H1 (cell line): ENCODE results near the gene KMT2E. TPM values are rescaled to one million over a fixed set of nuclear protein-coding genes. Genes with fewer than 3 reads are reported as not detected.

Experiments used
- CTCF ChIA-PET: fragments of 300-600 bp; sonication (Branson Sonifier 250); formaldehyde crosslinking; loops from one replicate; lab custom pipeline; 2021; ENCODE audit not compliant: partially characterized antibody; lab: Charles Lee
- POLR2A ChIA-PET: fragments of 300-600 bp; sonication (Branson Sonifier 250); formaldehyde crosslinking; loops from one replicate; lab custom pipeline; 2021; ENCODE audit warnings: inconsistent platforms; ENCODE audit not compliant: partially characterized antibody; lab: Charles Lee
- DNase-seq, 2 experiments: peaks; one replicate each; pipeline versions ENCODE4 v3.0.0 to v3.0.0-alpha.2; 2010 to 2022; ENCODE audit warnings: low spot score in 2 of 2, low read depth in 1 of 2, mixed read lengths in 1 of 2
- FAIRE-seq: peaks from 2 replicates; lab custom pipeline; 2011; peaks lifted over from hg19 to GRCh38; lab: Jason Lieb, UNC
- H2AFZ ChIP-seq: 2 replicates; pipeline ENCODE4 v1.8.1; 2012; ENCODE audit warnings: low read length, inconsistent platforms
- H2AK5ac ChIP-seq: 2 replicates; pipeline ENCODE4 v1.6.1; 2013; ENCODE audit warnings: low read depth, low read length
- H2BK120ac ChIP-seq: replicated peaks from 2 replicates; pipeline ENCODE3; 2013; ENCODE audit warnings: low read depth, low read length, inconsistent platforms
- H2BK12ac ChIP-seq: 2 replicates; pipeline ENCODE4 v1.6.1; 2013; ENCODE audit warnings: low read depth, low read length
- H2BK15ac ChIP-seq: 2 replicates; pipeline ENCODE4 v1.6.1; 2013; ENCODE audit warnings: low read length
- H2BK20ac ChIP-seq: 2 replicates; pipeline ENCODE4 v1.6.1; 2013; ENCODE audit warnings: low read length
- H2BK5ac ChIP-seq: 2 replicates; pipeline ENCODE4 v1.6.1; 2013; ENCODE audit warnings: low read depth, low read length
- H3K14ac ChIP-seq: 2 replicates; pipeline ENCODE4 v1.6.1; 2013; ENCODE audit warnings: inconsistent platforms; ENCODE audit not compliant: insufficient read length
- H3K18ac ChIP-seq: 2 replicates; pipeline ENCODE4 v1.6.1; 2013; ENCODE audit warnings: low read length; ENCODE audit errors: extremely low read depth
- H3K23ac ChIP-seq: 2 replicates; pipeline ENCODE4 v1.6.1; 2013; ENCODE audit warnings: inconsistent platforms; ENCODE audit not compliant: insufficient read length
- H3K23me2 ChIP-seq: 2 replicates; pipeline ENCODE4 v1.6.1; 2013; ENCODE audit warnings: low read depth, low read length
- H3K27ac ChIP-seq: 2 replicates; pipeline ENCODE4 v1.6.1; 2011; ENCODE audit warnings: low read depth, low read length, inconsistent platforms
- H3K27me3 ChIP-seq, 4 experiments: replicated peaks in 1 of 4; 1 replicate in 1 of 4; 2 replicates in 3 of 4; pipeline versions ENCODE4 v1.6.1 to v1.8.1; 2011 to 2013; ENCODE audit warnings: low read length in 3 of 4, mild to moderate bottlenecking in 3 of 4, inconsistent platforms in 2 of 4, mixed read lengths in 2 of 4, moderate library complexity in 1 of 4; ENCODE audit not compliant: control insufficient read depth in 3 of 4, insufficient read depth in 3 of 4; ENCODE audit errors: extremely low read depth in 1 of 4
- H3K36me3 ChIP-seq, 4 experiments: 2 replicates each; pipeline versions ENCODE4 v1.6.1 to v1.8.1; 2011 to 2013; ENCODE audit warnings: mild to moderate bottlenecking in 4 of 4, low read length in 3 of 4, moderate library complexity in 2 of 4, control low read depth in 1 of 4, inconsistent platforms in 1 of 4; ENCODE audit not compliant: insufficient read depth in 4 of 4, control insufficient read depth in 2 of 4
- H3K4ac ChIP-seq: replicated peaks from 2 replicates; pipeline ENCODE3; 2013; ENCODE audit warnings: low read length, low read depth, mixed read lengths, inconsistent platforms; ENCODE audit not compliant: insufficient read length
- H3K4me1 ChIP-seq, 4 experiments: replicated peaks in 1 of 4; 1 replicate in 1 of 4; 2 replicates in 3 of 4; pipeline versions ENCODE4 v1.6.1 to v1.8.1; 2011 to 2013; ENCODE audit warnings: low read length in 3 of 4, inconsistent platforms in 2 of 4, mixed read lengths in 1 of 4; ENCODE audit not compliant: insufficient read depth in 4 of 4, control insufficient read depth in 3 of 4
- H3K4me2 ChIP-seq, 2 experiments: 2 replicates each; pipeline versions ENCODE4 v1.6.1 to v1.8.1; 2011 to 2013; ENCODE audit warnings: low read depth in 2 of 2, low read length in 2 of 2, control low read depth in 1 of 2, inconsistent platforms in 1 of 2, mild to moderate bottlenecking in 1 of 2; ENCODE audit not compliant: insufficient read depth in 1 of 2
- H3K4me3 ChIP-seq, 4 experiments: fragments of 200-600, 300-600 bp in 1 of 4; sonication (generic), shearing (Covaris generic), sonication (Bioruptor Twin) in 1 of 4; 2 replicates each; pipeline versions ENCODE4 v1.5.1 to v1.8.1; 2011 to 2016; ENCODE audit warnings: low read length in 4 of 4, low read depth in 3 of 4, control low read depth in 2 of 4, inconsistent platforms in 2 of 4, mild to moderate bottlenecking in 2 of 4, mixed read lengths in 1 of 4, moderate library complexity in 1 of 4; ENCODE audit not compliant: insufficient read depth in 2 of 4; ENCODE audit errors: extremely low read depth in 1 of 4
- H3K56ac ChIP-seq: replicated peaks from 2 replicates; pipeline ENCODE3; 2013; ENCODE audit warnings: low read depth, mild to moderate bottlenecking, mixed read lengths, low read length, inconsistent platforms; ENCODE audit not compliant: insufficient read length
- H3K79me1 ChIP-seq: 2 replicates; pipeline ENCODE4 v1.6.1; 2013; ENCODE audit warnings: low read depth, low read length, control low read depth
- H3K79me2 ChIP-seq, 2 experiments: 2 replicates each; pipeline versions ENCODE4 v1.6.1 to v1.8.1; 2012 to 2013; ENCODE audit warnings: low read length in 2 of 2, mild to moderate bottlenecking in 2 of 2, inconsistent platforms in 1 of 2; ENCODE audit not compliant: insufficient read depth in 2 of 2, control insufficient read depth in 1 of 2
- H3K9ac ChIP-seq, 4 experiments: replicated peaks in 1 of 4; 1 replicate in 1 of 4; 2 replicates in 3 of 4; pipeline versions ENCODE4 v1.6.1 to v1.8.1; 2011 to 2013; ENCODE audit warnings: low read depth in 3 of 4, low read length in 3 of 4, control low read depth in 2 of 4, mild to moderate bottlenecking in 2 of 4, moderate library complexity in 2 of 4, inconsistent platforms in 1 of 4; ENCODE audit errors: extremely low read depth in 1 of 4
- H3K9me3 ChIP-seq, 2 experiments: 2 replicates each; pipeline versions ENCODE4 v1.6.1 to v1.8.1; 2012 to 2013; ENCODE audit warnings: mild to moderate bottlenecking in 2 of 2, moderate library complexity in 2 of 2, control low read depth in 1 of 2, inconsistent platforms in 1 of 2, low read depth in 1 of 2, low read length in 1 of 2, mixed read lengths in 1 of 2; ENCODE audit not compliant: insufficient read depth in 2 of 2
- H4K20me1 ChIP-seq, 2 experiments: replicated peaks in 1 of 2; 2 replicates each; pipeline versions ENCODE3 to v1.8.1; 2011 to 2013; ENCODE audit warnings: inconsistent platforms in 2 of 2, low read length in 2 of 2, mild to moderate bottlenecking in 1 of 2; ENCODE audit not compliant: insufficient read depth in 2 of 2, control insufficient read depth in 1 of 2
- H4K5ac ChIP-seq: 2 replicates; pipeline ENCODE4 v1.6.1; 2013; ENCODE audit warnings: low read length, low read depth, mixed read lengths, inconsistent platforms; ENCODE audit not compliant: insufficient read length
- H4K8ac ChIP-seq: 2 replicates; pipeline ENCODE4 v1.8.0; 2013; ENCODE audit warnings: mild to moderate bottlenecking, moderate library complexity, low read length, inconsistent platforms; ENCODE audit not compliant: insufficient read depth; ENCODE audit errors: extremely low read depth
- H4K91ac ChIP-seq: replicated peaks from 2 replicates; pipeline ENCODE3; 2013; ENCODE audit warnings: low read length, mixed read lengths, inconsistent platforms; ENCODE audit not compliant: insufficient read length
- RXRA ChIP-seq: IDR thresholded peaks from 2 replicates; pipeline ENCODE4 v1.6.1; 2011; ENCODE audit warnings: low read depth, mild to moderate bottlenecking, low read length, moderate library complexity; ENCODE audit not compliant: insufficient read depth
- SP1 ChIP-seq: IDR thresholded peaks from 2 replicates; pipeline ENCODE4 v1.6.1; 2011; ENCODE audit warnings: low read depth, low read length
- WGBS, 2 experiments: shearing (Covaris generic) in 1 of 2; methylation state at CpG; one replicate each; pipeline versions ENCODE4 v1.1.6 to v1.1.7; 2013 to 2015; ENCODE audit warnings: low lambda C conversion rate in 2 of 2, mixed read lengths in 2 of 2, inconsistent platforms in 1 of 2, low coverage in 1 of 2, missing lambda C conversion rate in 1 of 2; ENCODE audit not compliant: insufficient replicate concordance in 2 of 2, insufficient coverage in 1 of 2, insufficient read length in 1 of 2; ENCODE audit errors: extremely low coverage in 1 of 2, missing lambda C conversion rate in 1 of 2; 5-methylcytosine and 5-hydroxymethylcytosine counted together
- polyA plus RNA-seq, 7 experiments: library from polyadenylated mRNA; depleted of rRNA in 3 of 7; stranded (reverse) in 5 of 7; unstranded in 2 of 7; fragments of >200 nt in 5 of 7; fragments of 200-250 nt in 2 of 7; gene quantifications; 1 replicate in 5 of 7; 2 replicates in 1 of 7; 4 replicates in 1 of 7; pipeline versions ENCODE4 v1.2.1 to v1.2.3, GENCODE V29; 2011 to 2013; ENCODE audit warnings: missing spikeins in 2 of 7, mixed read lengths in 2 of 7
- total RNA-seq: library from RNA; stranded (reverse); fragmentation: NEBNext Ultra II Directional; extraction: Animal tissue kit (Norgen Biotek cat#: 25700); gene quantifications from 2 replicates; pipeline ENCODE4 v1.2.1, GENCODE V29; 2021
- TF ChIP-seq, protein P1 (sequence below): IDR thresholded peaks from 2 replicates; pipeline ENCODE4 v1.6.1; 2011; ENCODE audit warnings: low read length, improper control_type of control experiment
- TF ChIP-seq, protein P2 (sequence below): IDR thresholded peaks from 2 replicates; pipeline ENCODE4 v1.6.1; 2011; ENCODE audit warnings: low read depth, mild to moderate bottlenecking, low read length; ENCODE audit not compliant: insufficient read depth

The KMT2E gene
- total and polyA plus RNA-seq, 2 of the 8 experiments (the other 6 are each of a cell fraction or from before 2014, with no cell fraction given), result 10.9 to 45.0 TPM

DNA sequence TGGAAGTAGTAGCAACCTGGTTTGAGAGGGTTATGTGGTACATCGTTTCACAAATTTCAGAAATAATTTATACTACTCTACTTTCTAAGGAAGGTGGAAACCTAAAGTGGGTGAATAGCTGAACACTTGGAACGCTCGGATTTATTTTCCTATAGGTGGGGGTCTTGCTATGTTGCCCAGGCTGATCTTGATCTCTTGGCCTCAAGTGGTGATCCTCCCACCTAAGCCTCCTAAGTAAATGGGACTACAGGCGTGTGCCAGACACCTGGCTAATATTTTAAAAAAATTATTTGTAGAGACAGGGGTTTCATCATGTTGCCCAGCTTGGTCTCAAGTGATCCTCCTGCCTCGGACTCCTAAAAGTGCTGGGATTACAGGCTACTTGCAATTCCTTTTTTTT is 6.7 kb upstream of the KMT2E start:
- no peak overlapping the region for H3K18ac ChIP-seq
- no peak overlapping the region for H3K9ac ChIP-seq
- no peak overlapping the region for H2BK20ac ChIP-seq
- WGBS, 2 experiments, result 82% methylated on average over 4 of the region's 5 CpGs; no CpG with 5 or more reads in 1 of the 2 experiments
- H4K8ac ChIP-seq, result no peak overlapping the region
- no peak overlapping the region for H2AK5ac ChIP-seq
- H3K9me3 ChIP-seq, result no peaks in the 10 kb centered on the region
- H3K36me3 ChIP-seq, result peaks cover 0 to 21% (median 0%) of the 10 kb centered on the region in 4 experiments; a peak in 2 of 8 replicates
- no peak overlapping the region for H3K27ac ChIP-seq
- ChIA-PET CTCF (interaction anchor here (0.7 to 5.2 kb wide), 8 partner anchors 8 to 124 kb away, joined by 3 to 27 read pairs (median 4); no protein-coding TSS in a partner anchor), POLR2A (interaction anchor here (1.0 to 8.5 kb wide), 7 partner anchors 9 to 136 kb away, joined by 3 to 63 read pairs (median 6); partner anchors contain the start of gene KMT2E)
- no peak overlapping the region for H4K91ac ChIP-seq
- H3K4me1 ChIP-seq, result peaks cover 0 to 4% (median 1%) of the 10 kb centered on the region in 4 experiments; a peak in 3 of 7 replicates
- H4K20me1 ChIP-seq, result peaks cover 18 to 32% of the 10 kb centered on the region in 2 experiments
- H3K4me3 ChIP-seq, result no peak overlapping the region
- H3K23me2 ChIP-seq, result no peaks in the 10 kb centered on the region
- no peak for TF ChIP-seq SP1
- TF ChIP-seq, protein P1, sequence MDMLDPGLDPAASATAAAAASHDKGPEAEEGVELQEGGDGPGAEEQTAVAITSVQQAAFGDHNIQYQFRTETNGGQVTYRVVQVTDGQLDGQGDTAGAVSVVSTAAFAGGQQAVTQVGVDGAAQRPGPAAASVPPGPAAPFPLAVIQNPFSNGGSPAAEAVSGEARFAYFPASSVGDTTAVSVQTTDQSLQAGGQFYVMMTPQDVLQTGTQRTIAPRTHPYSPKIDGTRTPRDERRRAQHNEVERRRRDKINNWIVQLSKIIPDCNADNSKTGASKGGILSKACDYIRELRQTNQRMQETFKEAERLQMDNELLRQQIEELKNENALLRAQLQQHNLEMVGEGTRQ, result no peak
- TF ChIP-seq RXRA, result no peak
- TF ChIP-seq, protein P2, sequence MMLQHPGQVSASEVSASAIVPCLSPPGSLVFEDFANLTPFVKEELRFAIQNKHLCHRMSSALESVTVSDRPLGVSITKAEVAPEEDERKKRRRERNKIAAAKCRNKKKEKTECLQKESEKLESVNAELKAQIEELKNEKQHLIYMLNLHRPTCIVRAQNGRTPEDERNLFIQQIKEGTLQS, result no peak
- FAIRE-seq (no peak), DNase-seq (no peak)
- no peak overlapping the region for H3K56ac ChIP-seq
- peaks cover 0 to 69% of the 10 kb centered on the region in 2 experiments for H3K79me2 ChIP-seq
- H3K14ac ChIP-seq, result no peak overlapping the region
- H2BK120ac ChIP-seq, result no peak overlapping the region
- no peaks in the 10 kb centered on the region for H3K27me3 ChIP-seq
- H3K23ac ChIP-seq, result no peak overlapping the region
- no peak overlapping the region for H3K4me2 ChIP-seq
- H3K4ac ChIP-seq, result no peak overlapping the region
- no peaks in the 10 kb centered on the region for H3K79me1 ChIP-seq
- H2AFZ ChIP-seq, result no peak overlapping the region
- H4K5ac ChIP-seq, result no peak overlapping the region
- no peak overlapping the region for H2BK5ac ChIP-seq
- no peak overlapping the region for H2BK12ac ChIP-seq
- no peak overlapping the region for H2BK15ac ChIP-seq
